H1 (cell line): Measurements from ENCODE around the gene KCNA5. TPM values are rescaled to one million over a fixed set of nuclear protein-coding genes. Genes with fewer than 3 reads are reported as not detected.

ENCODE experiments used
- CTCF ChIA-PET: fragments of 300-600 bp; sonication (Branson Sonifier 250); formaldehyde crosslinking; loops from one replicate; lab custom pipeline; 2021; ENCODE audit not compliant: partially characterized antibody; lab: Charles Lee
- POLR2A ChIA-PET: fragments of 300-600 bp; sonication (Branson Sonifier 250); formaldehyde crosslinking; loops from one replicate; lab custom pipeline; 2021; ENCODE audit warnings: inconsistent platforms; ENCODE audit not compliant: partially characterized antibody; lab: Charles Lee
- DNase-seq, 2 experiments: peaks; one replicate each; pipeline versions ENCODE4 v3.0.0 to v3.0.0-alpha.2; 2010 to 2022; ENCODE audit warnings: low spot score in 2 of 2, low read depth in 1 of 2, mixed read lengths in 1 of 2
- FAIRE-seq: peaks from 2 replicates; lab custom pipeline; 2011; peaks lifted over from hg19 to GRCh38; lab: Jason Lieb, UNC
- H2AFZ ChIP-seq: 2 replicates; pipeline ENCODE4 v1.8.1; 2012; ENCODE audit warnings: low read length, inconsistent platforms
- H2AK5ac ChIP-seq: 2 replicates; pipeline ENCODE4 v1.6.1; 2013; ENCODE audit warnings: low read depth, low read length
- H2BK120ac ChIP-seq: replicated peaks from 2 replicates; pipeline ENCODE3; 2013; ENCODE audit warnings: low read depth, low read length, inconsistent platforms
- H2BK12ac ChIP-seq: 2 replicates; pipeline ENCODE4 v1.6.1; 2013; ENCODE audit warnings: low read depth, low read length
- H2BK15ac ChIP-seq: 2 replicates; pipeline ENCODE4 v1.6.1; 2013; ENCODE audit warnings: low read length
- H2BK20ac ChIP-seq: 2 replicates; pipeline ENCODE4 v1.6.1; 2013; ENCODE audit warnings: low read length
- H2BK5ac ChIP-seq: 2 replicates; pipeline ENCODE4 v1.6.1; 2013; ENCODE audit warnings: low read depth, low read length
- H3K14ac ChIP-seq: 2 replicates; pipeline ENCODE4 v1.6.1; 2013; ENCODE audit warnings: inconsistent platforms; ENCODE audit not compliant: insufficient read length
- H3K18ac ChIP-seq: 2 replicates; pipeline ENCODE4 v1.6.1; 2013; ENCODE audit warnings: low read length; ENCODE audit errors: extremely low read depth
- H3K23ac ChIP-seq: 2 replicates; pipeline ENCODE4 v1.6.1; 2013; ENCODE audit warnings: inconsistent platforms; ENCODE audit not compliant: insufficient read length
- H3K23me2 ChIP-seq: 2 replicates; pipeline ENCODE4 v1.6.1; 2013; ENCODE audit warnings: low read depth, low read length
- H3K27ac ChIP-seq: 2 replicates; pipeline ENCODE4 v1.6.1; 2011; ENCODE audit warnings: low read depth, low read length, inconsistent platforms
- H3K27me3 ChIP-seq, 4 experiments: replicated peaks in 1 of 4; 1 replicate in 1 of 4; 2 replicates in 3 of 4; pipeline versions ENCODE4 v1.6.1 to v1.8.1; 2011 to 2013; ENCODE audit warnings: low read length in 3 of 4, mild to moderate bottlenecking in 3 of 4, inconsistent platforms in 2 of 4, mixed read lengths in 2 of 4, moderate library complexity in 1 of 4; ENCODE audit not compliant: control insufficient read depth in 3 of 4, insufficient read depth in 3 of 4; ENCODE audit errors: extremely low read depth in 1 of 4
- H3K36me3 ChIP-seq, 4 experiments: 2 replicates each; pipeline versions ENCODE4 v1.6.1 to v1.8.1; 2011 to 2013; ENCODE audit warnings: mild to moderate bottlenecking in 4 of 4, low read length in 3 of 4, moderate library complexity in 2 of 4, control low read depth in 1 of 4, inconsistent platforms in 1 of 4; ENCODE audit not compliant: insufficient read depth in 4 of 4, control insufficient read depth in 2 of 4
- H3K4ac ChIP-seq: replicated peaks from 2 replicates; pipeline ENCODE3; 2013; ENCODE audit warnings: low read length, low read depth, mixed read lengths, inconsistent platforms; ENCODE audit not compliant: insufficient read length
- H3K4me1 ChIP-seq, 4 experiments: replicated peaks in 1 of 4; 1 replicate in 1 of 4; 2 replicates in 3 of 4; pipeline versions ENCODE4 v1.6.1 to v1.8.1; 2011 to 2013; ENCODE audit warnings: low read length in 3 of 4, inconsistent platforms in 2 of 4, mixed read lengths in 1 of 4; ENCODE audit not compliant: insufficient read depth in 4 of 4, control insufficient read depth in 3 of 4
- H3K4me2 ChIP-seq, 2 experiments: 2 replicates each; pipeline versions ENCODE4 v1.6.1 to v1.8.1; 2011 to 2013; ENCODE audit warnings: low read depth in 2 of 2, low read length in 2 of 2, control low read depth in 1 of 2, inconsistent platforms in 1 of 2, mild to moderate bottlenecking in 1 of 2; ENCODE audit not compliant: insufficient read depth in 1 of 2
- H3K4me3 ChIP-seq, 4 experiments: fragments of 200-600, 300-600 bp in 1 of 4; sonication (generic), shearing (Covaris generic), sonication (Bioruptor Twin) in 1 of 4; 2 replicates each; pipeline versions ENCODE4 v1.5.1 to v1.8.1; 2011 to 2016; ENCODE audit warnings: low read length in 4 of 4, low read depth in 3 of 4, control low read depth in 2 of 4, inconsistent platforms in 2 of 4, mild to moderate bottlenecking in 2 of 4, mixed read lengths in 1 of 4, moderate library complexity in 1 of 4; ENCODE audit not compliant: insufficient read depth in 2 of 4; ENCODE audit errors: extremely low read depth in 1 of 4
- H3K56ac ChIP-seq: replicated peaks from 2 replicates; pipeline ENCODE3; 2013; ENCODE audit warnings: low read depth, mild to moderate bottlenecking, mixed read lengths, low read length, inconsistent platforms; ENCODE audit not compliant: insufficient read length
- H3K79me1 ChIP-seq: 2 replicates; pipeline ENCODE4 v1.6.1; 2013; ENCODE audit warnings: low read depth, low read length, control low read depth
- H3K79me2 ChIP-seq, 2 experiments: 2 replicates each; pipeline versions ENCODE4 v1.6.1 to v1.8.1; 2012 to 2013; ENCODE audit warnings: low read length in 2 of 2, mild to moderate bottlenecking in 2 of 2, inconsistent platforms in 1 of 2; ENCODE audit not compliant: insufficient read depth in 2 of 2, control insufficient read depth in 1 of 2
- H3K9ac ChIP-seq, 4 experiments: replicated peaks in 1 of 4; 1 replicate in 1 of 4; 2 replicates in 3 of 4; pipeline versions ENCODE4 v1.6.1 to v1.8.1; 2011 to 2013; ENCODE audit warnings: low read depth in 3 of 4, low read length in 3 of 4, control low read depth in 2 of 4, mild to moderate bottlenecking in 2 of 4, moderate library complexity in 2 of 4, inconsistent platforms in 1 of 4; ENCODE audit errors: extremely low read depth in 1 of 4
- H3K9me3 ChIP-seq, 2 experiments: 2 replicates each; pipeline versions ENCODE4 v1.6.1 to v1.8.1; 2012 to 2013; ENCODE audit warnings: mild to moderate bottlenecking in 2 of 2, moderate library complexity in 2 of 2, control low read depth in 1 of 2, inconsistent platforms in 1 of 2, low read depth in 1 of 2, low read length in 1 of 2, mixed read lengths in 1 of 2; ENCODE audit not compliant: insufficient read depth in 2 of 2
- H4K20me1 ChIP-seq, 2 experiments: replicated peaks in 1 of 2; 2 replicates each; pipeline versions ENCODE3 to v1.8.1; 2011 to 2013; ENCODE audit warnings: inconsistent platforms in 2 of 2, low read length in 2 of 2, mild to moderate bottlenecking in 1 of 2; ENCODE audit not compliant: insufficient read depth in 2 of 2, control insufficient read depth in 1 of 2
- H4K5ac ChIP-seq: 2 replicates; pipeline ENCODE4 v1.6.1; 2013; ENCODE audit warnings: low read length, low read depth, mixed read lengths, inconsistent platforms; ENCODE audit not compliant: insufficient read length
- H4K8ac ChIP-seq: 2 replicates; pipeline ENCODE4 v1.8.0; 2013; ENCODE audit warnings: mild to moderate bottlenecking, moderate library complexity, low read length, inconsistent platforms; ENCODE audit not compliant: insufficient read depth; ENCODE audit errors: extremely low read depth
- H4K91ac ChIP-seq: replicated peaks from 2 replicates; pipeline ENCODE3; 2013; ENCODE audit warnings: low read length, mixed read lengths, inconsistent platforms; ENCODE audit not compliant: insufficient read length
- JUN ChIP-seq: IDR thresholded peaks from 2 replicates; pipeline ENCODE4 v1.6.1; 2011; ENCODE audit warnings: low read depth, mild to moderate bottlenecking, improper control_type of control experiment, low read length
- WGBS, 2 experiments: shearing (Covaris generic) in 1 of 2; methylation state at CpG; one replicate each; pipeline versions ENCODE4 v1.1.6 to v1.1.7; 2013 to 2015; ENCODE audit warnings: low lambda C conversion rate in 2 of 2, mixed read lengths in 2 of 2, inconsistent platforms in 1 of 2, low coverage in 1 of 2, missing lambda C conversion rate in 1 of 2; ENCODE audit not compliant: insufficient replicate concordance in 2 of 2, insufficient coverage in 1 of 2, insufficient read length in 1 of 2; ENCODE audit errors: extremely low coverage in 1 of 2, missing lambda C conversion rate in 1 of 2; 5-methylcytosine and 5-hydroxymethylcytosine counted together
- polyA plus RNA-seq, 7 experiments: library from polyadenylated mRNA; depleted of rRNA in 3 of 7; stranded (reverse) in 5 of 7; unstranded in 2 of 7; fragments of >200 nt in 5 of 7; fragments of 200-250 nt in 2 of 7; gene quantifications; 1 replicate in 5 of 7; 2 replicates in 1 of 7; 4 replicates in 1 of 7; pipeline versions ENCODE4 v1.2.1 to v1.2.3, GENCODE V29; 2011 to 2013; ENCODE audit warnings: missing spikeins in 2 of 7, mixed read lengths in 2 of 7
- total RNA-seq: library from RNA; stranded (reverse); fragmentation: NEBNext Ultra II Directional; extraction: Animal tissue kit (Norgen Biotek cat#: 25700); gene quantifications from 2 replicates; pipeline ENCODE4 v1.2.1, GENCODE V29; 2021
- TF ChIP-seq, protein P1 (sequence below): IDR thresholded peaks from 2 replicates; pipeline ENCODE4 v1.6.1; 2012; ENCODE audit warnings: inconsistent platforms

KCNA5 gene
- total and polyA plus RNA-seq, 2 of the 8 experiments (the other 6 are each of a cell fraction or from before 2014, with no cell fraction given), result 0.20 to 0.29 TPM

DNA sequence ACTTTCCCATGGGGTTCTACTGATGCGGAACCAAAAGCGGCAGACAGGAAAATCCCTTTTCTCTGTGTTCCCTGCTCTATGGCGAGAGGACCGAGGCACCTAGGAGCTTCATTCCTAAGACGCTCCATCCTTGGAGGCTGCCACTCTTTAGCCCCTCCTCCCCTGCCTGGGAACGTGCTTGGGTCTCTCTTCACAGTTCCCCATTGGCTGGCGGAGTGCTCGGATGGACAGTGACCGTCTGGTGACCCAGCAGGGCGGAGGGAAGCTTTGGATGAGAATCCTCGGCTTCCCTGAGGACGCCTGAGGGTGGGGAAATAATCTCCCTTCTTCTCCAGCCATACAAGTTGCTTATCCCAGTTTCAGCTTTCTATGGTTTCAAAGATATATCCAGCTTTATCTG lies 37.3 kb downstream of the KCNA5 start:
- H3K27me3 ChIP-seq, result no peaks in the 10 kb centered on the region
- no peak overlapping the region for H2BK15ac ChIP-seq
- H4K8ac ChIP-seq, result no peak overlapping the region
- H3K4me3 ChIP-seq, result no peak overlapping the region
- H3K79me1 ChIP-seq, result no peaks in the 10 kb centered on the region
- no peak overlapping the region for H2BK120ac ChIP-seq
- H3K18ac ChIP-seq, result no peak overlapping the region
- H3K79me2 ChIP-seq, result no peaks in the 10 kb centered on the region
- TF ChIP-seq, protein P1, sequence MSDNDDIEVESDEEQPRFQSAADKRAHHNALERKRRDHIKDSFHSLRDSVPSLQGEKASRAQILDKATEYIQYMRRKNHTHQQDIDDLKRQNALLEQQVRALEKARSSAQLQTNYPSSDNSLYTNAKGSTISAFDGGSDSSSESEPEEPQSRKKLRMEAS, result no peak
- TF ChIP-seq JUN, result no peak
- H3K14ac ChIP-seq, result no peak overlapping the region
- peaks cover 0 to 5% (median 0%) of the 10 kb centered on the region in 4 experiments; a peak in 1 of 7 replicates for H3K4me1 ChIP-seq
- no peak overlapping the region for H2AK5ac ChIP-seq
- H4K20me1 ChIP-seq, result no peaks in the 10 kb centered on the region
- no peak overlapping the region for H2BK12ac ChIP-seq
- no peaks in the 10 kb centered on the region for H3K9me3 ChIP-seq
- H3K9ac ChIP-seq, result no peak overlapping the region
- no peak overlapping the region for H2BK5ac ChIP-seq
- H3K23me2 ChIP-seq, result no peaks in the 10 kb centered on the region
- no peak overlapping the region for H3K4me2 ChIP-seq
- no peaks in the 10 kb centered on the region for H3K36me3 ChIP-seq
- no peak overlapping the region for H3K27ac ChIP-seq
- FAIRE-seq (no peak), DNase-seq (no peak)
- H4K5ac ChIP-seq, result no peak overlapping the region
- 0 out of 2 replicates have a peak overlapping the region, but pooled peaks have one; percentile 22 for H2AFZ ChIP-seq
- POLR2A ChIA-PET, result interaction anchor here (1.6 kb wide), 1 partner anchor 54 kb away, joined by 5 read pairs; no protein-coding TSS in a partner anchor
- CTCF ChIA-PET, result interaction anchor here (0.8 to 11.1 kb wide), 12 partner anchors 10 to 486 kb away, joined by 3 to 167 read pairs (median 3); no protein-coding TSS in a partner anchor
- WGBS, 2 experiments, result 60% methylated on average over 12 of the region's 12 CpGs; no CpG with 5 or more reads in 1 of the 2 experiments
- H4K91ac ChIP-seq, result no peak overlapping the region
- H3K56ac ChIP-seq, result no peak overlapping the region
- H3K4ac ChIP-seq, result no peak overlapping the region
- no peak overlapping the region for H3K23ac ChIP-seq
- H2BK20ac ChIP-seq, result no peak overlapping the region
